ENCODE results near the gene CCDC6.
"Not testable (repeated sequence)": the region's sequence is repeated elsewhere in the genome, so short reads cannot be mapped to it uniquely, and the experiment has no call there.

The CCDC6 gene

DNA sequence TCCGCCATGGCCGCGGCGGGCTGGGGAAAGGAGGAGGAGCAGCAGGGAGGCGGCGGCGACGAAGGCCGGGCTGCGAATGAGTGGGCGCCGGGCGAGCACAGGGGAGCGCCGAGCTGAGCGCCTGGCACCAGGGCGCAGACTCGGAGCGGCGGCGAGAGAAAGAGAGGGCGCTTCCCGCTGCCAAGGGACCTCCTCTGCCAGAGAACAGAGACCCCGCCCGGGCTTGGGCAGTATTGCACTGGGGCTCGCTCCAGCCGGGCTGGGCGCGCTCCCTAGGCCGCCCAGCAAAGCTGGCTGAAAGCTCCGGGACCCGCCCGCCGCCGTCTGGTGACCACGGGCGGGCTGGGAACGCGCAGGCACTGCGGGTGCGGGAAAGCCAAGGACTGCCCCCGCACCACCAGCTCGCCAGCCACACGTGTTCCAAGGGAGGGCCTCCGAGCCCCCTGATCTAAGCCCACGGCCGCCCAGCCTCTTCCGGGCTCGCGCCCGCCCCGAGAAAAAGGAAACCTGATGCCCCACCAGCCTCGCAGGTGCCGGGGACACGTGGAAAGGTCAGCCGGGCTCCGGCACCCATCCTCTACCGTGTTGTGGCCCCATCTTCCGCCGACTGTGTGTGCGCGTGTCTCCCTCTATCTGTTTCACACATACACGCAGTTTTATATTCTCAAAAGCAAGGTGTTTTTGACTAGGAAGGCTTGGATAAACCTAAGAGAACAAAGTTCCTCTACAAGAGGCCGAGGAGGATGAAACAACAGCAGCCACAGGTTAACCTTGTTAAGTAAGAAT, at the start of gene CCDC6:
CCDC6 (minus strand) TSS at position 140 of the 786 bp plus-strand sequence; CDS start at position 8, 132 bp downstream.
- DNase-seq (ENCODE audit: extremely low read depth in 1 of 2, low read depth in 1 of 2), result peak; percentile 85 to 92

DNA sequence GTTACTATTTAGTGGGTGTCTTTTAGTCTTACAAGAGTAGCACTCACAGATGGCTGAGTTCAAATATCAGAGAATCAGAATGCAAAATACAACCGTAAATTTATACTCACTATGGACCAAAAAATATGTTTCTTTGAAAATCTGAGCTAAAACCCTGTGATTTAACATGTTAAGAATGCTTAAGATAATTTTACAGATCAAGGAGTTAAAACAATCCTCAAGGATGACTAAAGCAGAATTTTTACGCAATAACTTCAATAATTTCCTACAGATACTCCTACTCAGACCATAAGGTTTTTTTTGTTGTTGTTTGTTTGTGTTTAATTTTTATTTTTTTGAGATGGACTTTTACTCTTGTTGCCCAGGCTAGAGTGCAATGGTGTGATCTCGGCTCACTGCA, 47.9 kb upstream of the CCDC6 start:
- DNase-seq (ENCODE audit: extremely low read depth in 1 of 2, low read depth in 1 of 2), result no peak

DNA sequence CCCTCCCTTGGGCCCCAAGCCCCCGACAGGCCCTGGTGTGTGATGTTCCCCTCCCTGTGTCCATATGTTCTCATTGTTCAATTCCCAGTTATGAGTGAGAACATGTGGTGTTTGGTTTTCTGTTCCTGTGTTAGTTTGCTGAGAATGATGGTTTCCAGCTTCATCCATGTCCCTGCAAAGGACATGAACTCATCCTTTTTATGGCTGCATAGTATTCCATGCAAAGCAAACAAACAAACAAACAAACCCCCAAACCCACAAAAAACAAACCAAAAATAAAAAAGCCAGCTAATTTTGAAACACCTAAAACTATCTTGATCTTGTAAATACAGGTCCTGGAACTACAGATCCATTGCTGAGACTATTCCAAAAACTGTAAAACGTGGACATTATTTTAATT, 47.4 kb upstream of the CCDC6 start:
- not testable (repeated sequence) for DNase-seq (ENCODE audit: extremely low read depth in 1 of 2, low read depth in 1 of 2)

DNA sequence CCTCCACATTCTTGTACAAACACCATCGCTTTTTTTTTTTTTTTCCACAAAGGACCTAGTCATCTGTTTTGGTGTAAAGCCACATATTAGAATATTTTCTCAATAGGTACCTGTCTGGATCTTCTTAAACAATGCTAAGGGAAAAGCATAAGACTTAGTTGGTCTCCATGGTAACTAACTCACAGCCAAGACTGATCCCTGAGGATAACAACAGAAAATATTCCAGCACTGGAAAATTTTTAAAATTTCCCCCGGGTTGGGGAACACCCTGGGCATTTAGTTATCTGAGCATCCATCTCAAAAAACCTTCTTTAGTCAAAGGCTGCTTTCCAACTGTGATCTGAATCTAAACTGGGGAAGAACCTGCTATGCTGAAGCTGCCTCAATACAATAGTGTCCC, 43.7 kb upstream of the CCDC6 start:
- no peak for DNase-seq (ENCODE audit: extremely low read depth in 1 of 2, low read depth in 1 of 2)

DNA sequence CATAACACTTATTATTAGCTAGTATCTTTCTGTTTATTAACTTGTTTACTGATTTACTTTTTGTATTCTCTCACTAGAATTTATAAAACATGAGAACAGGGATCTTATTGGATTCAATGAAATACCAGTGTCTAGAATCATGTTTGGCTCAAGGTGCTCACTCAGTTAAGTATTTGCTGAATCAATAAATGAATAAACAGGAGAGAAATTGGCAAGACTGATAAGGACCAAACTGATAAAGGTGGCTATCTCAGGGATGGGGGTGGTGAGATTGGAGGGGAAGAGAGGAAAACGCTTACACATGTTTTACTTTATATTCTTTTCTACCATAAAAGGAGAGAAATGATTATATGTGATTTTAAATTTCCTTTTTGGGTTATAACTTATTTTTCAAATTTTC, 43.3 kb upstream of the CCDC6 start:
- DNase-seq (ENCODE audit: extremely low read depth in 1 of 2, low read depth in 1 of 2), result no peak

DNA sequence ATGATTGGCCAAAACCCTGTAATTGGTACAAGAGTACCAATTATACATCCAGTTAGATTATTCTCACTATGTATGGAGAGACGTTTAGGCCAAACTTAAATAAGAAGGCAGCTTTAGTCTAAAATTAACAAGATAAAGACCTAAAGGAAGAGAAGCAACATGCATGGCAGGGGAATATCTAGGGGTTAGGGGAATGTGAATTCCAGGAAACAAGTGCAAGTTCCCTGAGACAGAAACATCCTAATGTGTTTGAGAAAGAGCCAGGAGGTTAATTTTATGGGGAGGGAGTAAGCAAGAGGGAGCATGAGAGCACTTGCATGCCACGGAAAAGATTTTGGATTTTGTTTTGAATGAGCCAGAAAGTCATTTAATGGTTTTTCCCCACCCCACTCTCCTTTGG, 39.6 kb upstream of the CCDC6 start:
- no peak for DNase-seq (ENCODE audit: extremely low read depth in 1 of 2, low read depth in 1 of 2)

DNA sequence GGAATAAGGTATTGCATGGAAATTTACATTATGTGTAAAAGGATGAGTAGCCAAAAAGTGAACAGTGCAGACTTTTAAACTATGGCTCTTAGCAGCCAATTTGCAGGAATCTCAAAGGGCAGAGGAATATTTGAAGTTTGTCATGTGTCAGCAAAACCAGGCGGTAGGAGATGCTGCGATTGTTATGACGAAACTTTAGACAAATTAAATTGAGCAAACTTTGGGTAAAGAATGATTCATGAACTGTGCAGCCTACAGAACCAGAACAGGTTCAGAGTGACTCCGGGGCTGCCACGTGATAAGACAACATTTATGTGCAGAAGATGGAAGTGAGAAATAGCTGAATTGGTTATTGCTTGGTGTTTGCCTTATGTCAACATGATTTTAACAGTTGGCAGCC, 39.2 kb upstream of the CCDC6 start:
- no peak for DNase-seq (ENCODE audit: extremely low read depth in 1 of 2, low read depth in 1 of 2)

DNA sequence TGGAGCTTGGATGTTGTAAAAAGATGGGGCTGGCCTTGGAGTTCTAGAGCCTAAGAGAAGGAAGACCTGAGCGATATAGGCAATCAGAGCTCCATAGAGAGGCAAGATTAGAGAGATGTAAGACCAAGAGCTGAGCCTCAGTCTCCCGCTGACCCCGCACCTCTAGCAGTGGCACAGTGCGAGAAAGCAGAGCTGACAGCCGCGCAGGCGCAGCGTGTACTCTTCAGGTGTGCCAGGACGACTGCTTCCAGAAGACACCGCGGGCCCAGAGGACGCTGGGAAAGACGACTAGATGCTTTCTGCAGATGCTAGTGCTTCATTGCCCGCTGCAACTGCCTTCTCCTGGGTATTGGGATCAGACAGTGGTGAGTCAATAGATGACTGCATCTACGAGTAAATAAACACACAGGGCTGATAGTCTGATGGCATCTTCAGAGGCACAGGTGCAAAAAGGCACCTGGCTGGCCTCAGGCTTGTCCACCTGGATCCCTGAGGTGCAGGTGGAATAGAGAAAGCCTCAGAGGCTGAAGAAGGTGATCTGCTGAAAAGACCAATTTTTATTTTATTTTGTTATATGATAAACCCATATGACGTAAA, 38.1 kb upstream of the CCDC6 start:
- DNase-seq (ENCODE audit: extremely low read depth in 1 of 2, low read depth in 1 of 2), result no peak

DNA sequence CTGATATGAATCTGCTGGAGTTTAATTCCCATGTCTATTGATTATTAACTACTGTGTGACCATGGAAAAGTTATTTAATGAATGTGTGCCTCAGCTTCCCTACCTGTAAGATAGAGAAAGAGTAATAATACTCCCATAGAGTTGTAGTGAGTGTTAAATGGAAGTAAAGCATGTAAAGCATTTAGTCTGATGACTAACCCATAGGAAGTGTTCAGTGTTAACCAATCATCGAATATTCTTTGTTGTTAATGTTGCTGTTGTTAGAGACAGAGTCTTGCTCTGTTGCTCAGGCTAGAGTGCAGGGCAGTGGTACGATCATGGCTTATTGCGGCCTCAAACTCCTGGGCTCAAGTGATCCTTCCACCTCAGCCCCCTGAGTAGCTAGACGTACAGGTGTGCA, 36.2 kb upstream of the CCDC6 start:
- DNase-seq (ENCODE audit: extremely low read depth in 1 of 2, low read depth in 1 of 2), result no peak

DNA sequence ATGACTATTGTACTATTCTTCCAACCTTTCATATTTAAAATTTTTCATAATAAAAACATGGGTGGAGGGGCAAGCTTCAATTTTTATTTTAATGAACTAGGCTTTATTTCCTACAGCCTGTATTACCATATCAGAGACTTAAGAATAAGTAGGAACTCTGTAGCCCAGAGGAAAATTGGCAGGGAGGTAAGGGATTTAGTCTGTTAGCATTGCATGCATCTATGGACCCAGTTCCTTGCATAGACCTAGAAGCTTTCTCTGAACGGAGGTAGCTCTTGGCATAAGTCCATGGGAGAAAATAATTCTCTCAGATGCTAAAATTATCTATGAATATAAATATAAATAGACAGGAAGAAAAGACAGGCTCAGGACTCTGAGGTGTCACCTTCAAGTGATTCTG, 31.4 kb upstream of the CCDC6 start:
- DNase-seq (ENCODE audit: extremely low read depth in 1 of 2, low read depth in 1 of 2), result no peak

DNA sequence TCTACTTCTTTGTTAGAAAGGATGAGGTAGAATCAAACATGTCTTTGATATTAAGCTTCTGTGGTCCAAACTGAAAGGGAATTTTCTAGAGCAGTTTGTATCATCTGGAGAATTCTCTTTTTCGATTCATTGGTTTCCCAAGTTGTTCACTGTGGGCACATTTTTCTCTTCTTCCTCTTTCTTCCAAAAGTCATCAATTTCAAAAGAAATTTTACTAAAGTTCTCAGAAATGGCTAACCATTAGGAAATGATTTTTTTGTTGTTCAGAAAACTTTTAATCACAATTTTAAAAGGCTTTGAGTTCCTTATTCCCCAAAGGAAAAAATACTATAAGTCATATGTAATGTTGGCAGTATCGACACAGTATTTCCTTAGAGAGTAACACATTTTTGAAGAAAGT, 28.3 kb upstream of the CCDC6 start:
- no peak for DNase-seq (ENCODE audit: extremely low read depth in 1 of 2, low read depth in 1 of 2)

DNA sequence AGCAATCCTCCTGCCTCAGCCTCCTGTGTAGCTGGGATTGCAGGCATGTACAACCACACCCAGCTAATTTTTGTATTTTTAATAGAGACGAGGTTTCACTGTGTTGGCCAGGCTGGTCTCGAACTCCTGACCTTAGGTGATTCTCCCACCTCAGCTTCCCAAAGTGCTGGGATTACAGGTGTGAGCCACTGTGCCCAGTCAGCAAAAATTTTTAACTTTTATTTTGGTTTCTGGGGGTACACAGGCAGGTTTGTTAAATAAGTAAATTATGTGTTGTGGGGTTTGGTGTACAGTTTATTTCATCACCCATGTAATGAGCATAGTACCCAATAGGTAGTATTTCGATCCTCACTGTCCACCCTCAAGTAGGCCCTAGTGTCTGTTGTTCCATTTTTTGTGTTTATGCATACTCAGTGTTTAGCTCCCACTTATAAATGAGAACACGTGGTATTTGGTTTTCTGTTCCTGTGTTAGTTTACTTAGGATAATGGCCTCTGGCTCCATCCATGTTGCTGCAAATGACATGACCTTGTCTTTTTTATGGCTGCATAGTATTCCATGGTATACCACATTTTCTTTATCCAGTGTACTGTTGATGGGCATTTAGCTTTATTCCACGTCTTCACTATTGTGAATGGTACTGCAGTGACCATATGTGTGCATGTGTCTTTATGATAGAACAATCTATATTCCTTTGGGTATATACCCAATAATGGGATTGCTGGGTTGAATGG, 24.6 kb upstream of the CCDC6 start:
- DNase-seq (ENCODE audit: extremely low read depth in 1 of 2, low read depth in 1 of 2), result not testable (repeated sequence)

DNA sequence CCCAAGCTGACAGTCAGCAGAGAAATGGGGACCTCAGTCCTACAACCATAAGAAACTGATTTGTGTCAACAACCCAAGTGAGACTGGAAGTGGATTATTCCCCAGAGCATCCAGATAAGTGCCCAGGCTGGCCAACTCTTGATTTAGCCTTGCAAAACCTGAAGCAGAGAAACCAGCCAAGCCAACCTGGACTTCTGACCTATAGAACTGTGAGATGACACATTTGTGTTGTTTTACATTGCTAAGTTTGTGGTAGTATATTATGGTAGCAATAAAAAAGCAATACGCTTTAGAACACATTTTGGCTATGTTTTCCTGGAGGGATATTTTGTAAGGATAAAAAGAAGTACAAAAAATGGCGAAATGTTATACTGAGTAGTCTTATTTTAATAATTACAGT, 19.7 kb upstream of the CCDC6 start:
- DNase-seq (ENCODE audit: extremely low read depth in 1 of 2, low read depth in 1 of 2), result no peak

DNA sequence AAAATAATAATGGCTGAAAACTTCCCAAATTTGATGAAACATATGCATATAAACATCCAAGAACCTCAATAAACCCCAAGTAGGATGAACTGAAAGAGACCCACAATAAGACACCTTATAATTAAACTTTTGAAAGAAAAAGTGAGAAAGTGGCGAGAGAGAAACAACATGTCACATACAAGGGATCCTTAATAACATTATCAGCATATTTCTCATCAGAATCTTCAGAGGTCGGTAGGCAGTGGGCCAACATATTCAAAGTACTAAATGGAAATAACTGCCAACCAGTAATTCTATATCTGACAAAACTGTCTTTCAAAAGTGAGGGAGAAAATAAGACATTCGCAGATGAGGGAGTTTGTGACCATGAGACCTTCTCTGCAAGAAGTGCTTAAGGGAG, 16.6 kb upstream of the CCDC6 start:
- DNase-seq (ENCODE audit: extremely low read depth in 1 of 2, low read depth in 1 of 2), result no peak

DNA sequence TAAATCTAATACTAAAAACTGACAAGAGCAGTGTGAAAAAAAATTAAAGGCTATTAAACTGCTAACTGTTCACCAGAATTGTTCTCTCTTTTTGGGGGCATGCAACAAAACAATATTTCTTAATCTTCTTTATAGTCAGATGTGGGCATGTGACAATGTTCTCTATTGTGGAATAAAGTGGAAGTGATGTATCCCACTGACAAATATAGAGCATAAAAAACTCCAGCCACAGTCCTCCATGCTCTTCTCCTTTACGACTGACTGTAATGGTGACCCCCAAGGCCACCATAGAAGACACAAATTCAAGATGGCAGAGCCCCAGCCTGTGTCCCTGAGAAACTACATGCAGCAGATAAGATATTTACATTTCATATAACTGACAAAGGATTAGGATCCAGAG, 11.6 kb upstream of the CCDC6 start:
- no peak for DNase-seq (ENCODE audit: extremely low read depth in 1 of 2, low read depth in 1 of 2)

DNA sequence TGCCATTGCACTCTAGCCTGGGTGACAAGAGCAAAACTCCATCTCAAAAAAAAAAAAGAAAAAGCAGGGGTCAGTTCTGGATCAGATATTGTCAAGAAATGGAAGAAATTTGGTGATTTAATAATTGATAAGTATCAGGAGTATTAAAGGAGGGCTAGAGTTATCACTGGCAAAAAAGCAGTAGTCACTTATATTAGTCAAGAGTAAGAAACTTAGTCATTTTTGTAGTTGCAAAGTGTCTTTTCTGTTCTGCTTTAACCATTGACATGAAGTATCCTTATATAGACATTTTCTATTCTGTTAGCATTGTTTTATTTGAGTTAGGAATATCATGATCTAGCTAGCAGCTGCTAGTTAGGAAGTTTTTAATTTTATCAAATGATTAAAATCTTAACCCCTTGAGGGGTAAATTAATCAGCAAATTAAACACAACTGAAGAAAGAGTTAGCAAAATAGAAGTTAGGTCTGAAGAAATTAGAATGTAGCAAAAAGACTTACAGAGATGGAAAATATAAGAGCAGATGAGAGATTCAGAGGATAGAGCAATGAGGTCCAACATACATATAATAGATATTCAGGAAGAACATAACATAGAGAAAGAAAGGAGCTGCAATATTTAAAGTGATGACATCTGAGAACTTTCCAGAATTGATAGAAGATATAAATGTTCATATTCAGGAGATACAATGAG, 7.3 kb upstream of the CCDC6 start:
- no peak for DNase-seq (ENCODE audit: extremely low read depth in 1 of 2, low read depth in 1 of 2)

DNA sequence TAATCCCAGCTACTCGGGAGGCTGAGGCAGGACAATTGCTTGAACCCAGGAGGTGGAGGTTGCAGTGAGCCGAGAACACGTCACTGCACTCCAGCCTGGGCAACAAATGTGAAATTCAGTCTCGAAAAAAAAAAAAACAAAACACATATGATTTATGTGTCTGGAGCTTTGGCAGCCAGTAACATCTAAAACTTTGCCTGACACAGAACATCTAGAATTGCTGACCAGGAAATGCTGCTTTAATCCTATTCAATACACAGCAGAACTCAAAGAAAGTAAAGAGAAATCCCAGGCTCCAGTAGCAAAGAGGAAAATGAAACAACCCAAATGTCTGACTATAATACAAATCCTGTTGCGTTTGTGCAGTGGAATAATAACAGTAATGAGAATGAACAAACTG, 4.5 kb upstream of the CCDC6 start:
- DNase-seq (ENCODE audit: extremely low read depth in 1 of 2, low read depth in 1 of 2), result no peak

DNA sequence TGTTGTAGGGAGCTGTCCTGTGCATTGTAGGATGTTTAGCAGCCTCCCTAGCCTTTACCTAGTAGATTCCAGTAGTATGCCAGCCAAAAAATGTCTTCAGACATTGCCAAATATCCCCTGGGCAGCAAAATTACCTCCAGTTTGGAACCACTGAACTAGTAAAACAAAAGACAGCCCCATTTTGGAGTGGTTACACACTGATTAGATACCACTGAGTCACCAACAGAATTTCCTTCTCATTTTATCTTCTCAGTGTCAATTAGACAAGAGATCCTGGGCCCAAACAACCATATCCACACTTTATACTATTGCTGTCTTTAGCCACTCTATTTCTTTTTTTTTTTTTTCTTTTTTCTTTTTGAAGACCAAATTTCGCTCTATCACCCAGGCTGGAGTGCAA, 3.5 kb upstream of the CCDC6 start:
- DNase-seq (ENCODE audit: extremely low read depth in 1 of 2, low read depth in 1 of 2), result no peak

DNA sequence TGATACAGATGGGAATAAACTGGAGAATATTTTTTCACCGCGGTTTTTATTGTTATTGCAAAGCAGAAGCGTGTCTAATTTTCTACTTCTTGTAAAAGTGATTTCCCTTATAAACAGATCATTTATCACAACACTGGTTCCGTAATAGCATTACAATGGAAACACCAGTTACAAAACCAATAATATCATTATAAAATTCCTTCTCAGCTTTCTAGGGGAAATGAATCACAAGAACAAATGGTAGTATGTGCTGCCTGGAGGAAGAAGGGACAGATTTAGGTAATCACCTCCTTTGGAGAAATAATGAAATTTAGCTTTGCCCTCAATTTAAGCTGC, 2.4 kb upstream of the CCDC6 start:
- DNase-seq (ENCODE audit: extremely low read depth in 1 of 2, low read depth in 1 of 2), result no peak

DNA sequence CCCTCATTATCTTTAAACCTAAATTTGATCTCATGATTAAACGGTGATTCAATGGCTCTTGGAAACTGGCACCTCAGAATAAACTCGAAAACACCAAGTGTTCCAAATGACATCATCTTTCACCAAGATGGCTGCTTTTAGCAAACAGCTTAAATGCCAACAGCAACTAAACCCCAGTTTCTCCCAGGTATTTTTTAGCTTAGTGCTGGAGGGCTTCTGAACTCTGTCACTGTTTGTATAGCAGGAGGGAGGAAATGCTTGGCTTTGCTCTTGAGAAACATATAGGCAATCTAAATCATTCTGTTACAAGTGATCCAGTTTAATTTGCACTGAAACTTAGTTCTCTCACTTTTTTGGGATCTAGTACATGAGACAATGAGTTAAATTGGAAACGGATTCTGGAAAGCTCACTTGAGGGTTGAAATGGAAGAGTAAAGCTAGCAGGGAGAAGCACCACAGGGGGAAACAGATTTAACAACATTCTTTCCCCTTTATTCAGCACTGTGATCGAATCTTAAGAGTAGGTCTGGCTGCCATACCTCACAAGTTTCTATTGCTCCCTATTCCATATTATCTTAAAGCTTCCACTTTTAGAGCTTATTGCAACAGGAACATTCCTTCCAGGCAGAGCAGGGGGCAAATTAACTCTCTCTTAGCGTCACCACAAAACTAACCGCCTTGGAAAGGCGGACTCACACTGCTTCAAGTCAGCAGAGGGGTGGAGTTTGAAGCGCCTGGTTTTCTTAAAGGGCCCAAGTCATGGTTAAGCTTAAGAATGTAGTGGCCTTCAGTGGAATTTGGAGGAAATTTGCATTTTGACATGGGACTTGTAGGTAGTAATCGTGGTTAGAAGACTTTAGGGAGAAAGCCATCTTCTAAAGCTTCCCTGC, 1.8 kb upstream of the CCDC6 start:
- DNase-seq (ENCODE audit: extremely low read depth in 1 of 2, low read depth in 1 of 2), result no peak

DNA sequence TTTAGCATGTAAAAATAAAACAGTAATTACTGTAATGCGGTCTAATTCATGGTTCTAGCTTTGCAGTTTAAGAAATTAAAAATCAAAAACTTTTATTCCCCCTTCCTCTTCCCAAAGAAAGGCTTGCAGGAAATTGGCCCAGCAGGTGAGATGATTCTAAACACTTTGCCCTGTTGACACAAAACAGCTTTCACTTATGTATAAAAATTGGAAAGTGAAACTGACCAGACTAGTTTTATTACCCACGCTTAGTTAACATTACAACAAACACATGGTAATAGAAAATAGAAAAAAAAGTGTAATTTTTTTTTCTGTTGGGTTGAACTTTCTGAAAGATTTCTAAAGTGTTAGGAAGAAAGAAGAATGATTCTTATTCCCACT, 1.2 kb upstream of the CCDC6 start:
- DNase-seq (ENCODE audit: extremely low read depth in 1 of 2, low read depth in 1 of 2), result no peak

Data from activated CD8-positive, alpha-beta memory T cell treated with anti-CD3 and anti-CD28 coated beads for 1 hour (primary cell).